IMR-90 (cell line): ENCODE data around the gene COL27A1. TPM values are rescaled to one million over a fixed set of nuclear protein-coding genes. Genes with fewer than 3 reads are reported as not detected.

Source experiments
- ATAC-seq: fragments of 200-7000 bp; cut with Tn5 transposase; 2 replicates; pipeline ENCODE4 v1.9.1; 2020; ENCODE audit warnings: low read depth, mild to moderate bottlenecking, moderate library complexity
- BruUV-seq: library from RNA; stranded (reverse); fragments of 400-500 nt; replicated peaks from 2 replicates; lab custom pipeline; 2021; lab: Mats Ljungman, UMichigan
- CTCF ChIA-PET: fragments of 300-600 bp; formaldehyde crosslinking; extraction: SDS; loops from one replicate; lab custom pipeline; 2021; ENCODE audit warnings: antibody characterized with exemption; lab: Yijun Ruan, JAX
- POLR2A ChIA-PET: fragments of 300-600 bp; sonication (Branson Sonifier 250); formaldehyde crosslinking; loops from one replicate; lab custom pipeline; 2022; ENCODE audit warnings: antibody characterized with exemption; ENCODE audit not compliant: unreplicated experiment; lab: Charles Lee
- DNase-seq: peaks from one replicate; pipeline ENCODE4 v3.0.0; 2013
- H2AFZ ChIP-seq: replicated peaks from 2 replicates; pipeline ENCODE3; 2013; ENCODE audit warnings: low read length, mild to moderate bottlenecking; ENCODE audit not compliant: poor library complexity
- H2AK5ac ChIP-seq: 2 replicates; pipeline ENCODE4 v1.6.1; 2013; ENCODE audit warnings: low read depth, low read length, inconsistent platforms
- H2AK9ac ChIP-seq: replicated peaks from 2 replicates; pipeline ENCODE3; 2013; ENCODE audit warnings: mild to moderate bottlenecking, low read depth, low read length, moderate library complexity; ENCODE audit not compliant: poor library complexity
- H2BK120ac ChIP-seq: 2 replicates; pipeline ENCODE4 v1.6.1; 2013; ENCODE audit warnings: low read depth, low read length, inconsistent platforms
- H2BK15ac ChIP-seq: 3 replicates; pipeline ENCODE4 v1.6.1; 2013; ENCODE audit warnings: low read depth, low read length, inconsistent platforms
- H2BK20ac ChIP-seq: 2 replicates; pipeline ENCODE4 v1.6.1; 2013; ENCODE audit warnings: low read depth, mild to moderate bottlenecking, inconsistent platforms, low read length, moderate library complexity
- H2BK5ac ChIP-seq: 2 replicates; pipeline ENCODE4 v1.6.1; 2013; ENCODE audit warnings: mild to moderate bottlenecking, low read depth, low read length, inconsistent platforms; ENCODE audit not compliant: poor library complexity, severe bottlenecking
- H3K14ac ChIP-seq: replicated peaks from 2 replicates; pipeline ENCODE4 v1.6.1; 2013; ENCODE audit warnings: low read depth, low read length, inconsistent platforms
- H3K18ac ChIP-seq: 2 replicates; pipeline ENCODE4 v1.6.1; 2013; ENCODE audit warnings: low read depth, low read length, control low read depth
- H3K23ac ChIP-seq: 2 replicates; pipeline ENCODE4 v1.6.1; 2013; ENCODE audit warnings: low read depth, low read length, inconsistent platforms
- H3K27ac ChIP-seq: 2 replicates; pipeline ENCODE4 v1.5.1; 2013; ENCODE audit warnings: mild to moderate bottlenecking, control low read depth, low read length; ENCODE audit not compliant: insufficient read depth
- H3K27me3 ChIP-seq: 2 replicates; pipeline ENCODE4 v1.6.1; 2013; ENCODE audit warnings: low read length; ENCODE audit not compliant: control insufficient read depth, insufficient read depth
- H3K36me3 ChIP-seq: 2 replicates; pipeline ENCODE4 v1.6.1; 2013; ENCODE audit warnings: low read length, mixed read lengths; ENCODE audit not compliant: control insufficient read depth, insufficient read depth
- H3K4ac ChIP-seq: 2 replicates; pipeline ENCODE4 v1.6.1; 2013; ENCODE audit warnings: low read depth, low read length, inconsistent platforms
- H3K4me1 ChIP-seq: 2 replicates; pipeline ENCODE4 v1.6.1; 2013; ENCODE audit warnings: low read length, mixed read lengths; ENCODE audit not compliant: control insufficient read depth, insufficient read depth
- H3K4me2 ChIP-seq: 2 replicates; pipeline ENCODE4 v1.6.1; 2013; ENCODE audit warnings: low read depth, mild to moderate bottlenecking, control low read depth, low read length, moderate library complexity
- H3K4me3 ChIP-seq: 2 replicates; pipeline ENCODE4 v1.5.1; 2013; ENCODE audit warnings: low read depth, mild to moderate bottlenecking, control low read depth, low read length, moderate library complexity; ENCODE audit not compliant: insufficient read depth
- H3K56ac ChIP-seq: 2 replicates; pipeline ENCODE4 v1.6.1; 2013; ENCODE audit warnings: low read length, inconsistent platforms; ENCODE audit not compliant: insufficient read depth; ENCODE audit errors: extremely low read depth
- H3K79me1 ChIP-seq, 2 experiments: 2 replicates each; pipeline ENCODE4 v1.6.1; 2013; ENCODE audit warnings: low read length in 2 of 2, inconsistent platforms in 1 of 2, low read depth in 1 of 2
- H3K9ac ChIP-seq: 2 replicates; pipeline ENCODE4 v1.6.1; 2013; ENCODE audit warnings: low read depth, low read length, control low read depth
- H3K9me1 ChIP-seq: 2 replicates; pipeline ENCODE4 v1.6.1; 2013; ENCODE audit warnings: low read length, inconsistent platforms; ENCODE audit not compliant: insufficient read depth
- H3K9me3 ChIP-seq: 2 replicates; pipeline ENCODE4 v1.6.1; 2013; ENCODE audit warnings: low read length; ENCODE audit not compliant: control insufficient read depth, insufficient read depth
- H4K20me1 ChIP-seq: 2 replicates; pipeline ENCODE4 v1.6.1; 2013; ENCODE audit warnings: low read length, inconsistent platforms; ENCODE audit not compliant: insufficient read depth
- H4K5ac ChIP-seq: 2 replicates; pipeline ENCODE4 v1.6.1; 2013; ENCODE audit warnings: mild to moderate bottlenecking, low read depth, low read length, control low read depth
- H4K8ac ChIP-seq, 2 experiments: 2 replicates each; pipeline ENCODE4 v1.6.1; 2013; ENCODE audit warnings: low read depth in 2 of 2, low read length in 2 of 2, control low read depth in 1 of 2, inconsistent platforms in 1 of 2
- H4K91ac ChIP-seq: 2 replicates; pipeline ENCODE4 v1.6.1; 2013; ENCODE audit warnings: low read depth, low read length, inconsistent platforms; ENCODE audit not compliant: insufficient read depth
- BHLHE40 ChIP-seq: fragments of 150-350 bp; IDR thresholded peaks from 2 replicates; pipeline ENCODE4 v1.6.1; 2016; ENCODE audit warnings: mild to moderate bottlenecking, low read depth, low read length
- CEBPB ChIP-seq: IDR thresholded peaks from 2 replicates; pipeline ENCODE4 v1.6.1; 2012; ENCODE audit warnings: low read depth, low read length, improper control_type of control experiment
- CHD1 ChIP-seq: IDR thresholded peaks from 2 replicates; pipeline ENCODE4 v1.6.1; 2012; ENCODE audit warnings: low read depth, low read length, improper control_type of control experiment
- FOS ChIP-seq: fragments of 150-350 bp; IDR thresholded peaks from 2 replicates; pipeline ENCODE4 v1.6.1; 2016; ENCODE audit warnings: low read depth, low read length
- MAFK ChIP-seq: IDR thresholded peaks from 2 replicates; pipeline ENCODE4 v1.6.1; 2012; ENCODE audit warnings: low read depth, low read length, improper control_type of control experiment
- MAZ ChIP-seq: IDR thresholded peaks from 2 replicates; pipeline ENCODE4 v1.6.1; 2012; ENCODE audit warnings: low read depth, mild to moderate bottlenecking, low read length, improper control_type of control experiment, moderate library complexity, borderline replicate concordance
- MXI1 ChIP-seq: IDR thresholded peaks from 2 replicates; pipeline ENCODE4 v1.6.1; 2012; ENCODE audit warnings: low read depth, mild to moderate bottlenecking, low read length, moderate library complexity, borderline replicate concordance
- NFE2L2 ChIP-seq: fragments of 150-350 bp; IDR thresholded peaks from 2 replicates; pipeline ENCODE4 v1.6.1; 2016; ENCODE audit warnings: low read depth, mild to moderate bottlenecking, low read length
- POLR2A ChIP-seq: IDR thresholded peaks from 2 replicates; pipeline ENCODE4 v1.6.1; 2012; ENCODE audit warnings: mild to moderate bottlenecking, low read depth, low read length
- RAD21 ChIP-seq: IDR thresholded peaks from 2 replicates; pipeline ENCODE4 v1.6.1; 2012; ENCODE audit warnings: low read length, improper control_type of control experiment
- RCOR1 ChIP-seq: IDR thresholded peaks from 2 replicates; pipeline ENCODE4 v1.6.1; 2012; ENCODE audit warnings: mild to moderate bottlenecking, low read length, improper control_type of control experiment; ENCODE audit not compliant: insufficient replicate concordance
- RFX5 ChIP-seq: IDR thresholded peaks from 2 replicates; pipeline ENCODE4 v1.8.0; 2012; ENCODE audit warnings: low read depth, mild to moderate bottlenecking, low read length, moderate library complexity
- SMC3 ChIP-seq: fragments of 150-350 bp; IDR thresholded peaks from 2 replicates; pipeline ENCODE4 v1.6.1; 2016; ENCODE audit warnings: low read depth, mild to moderate bottlenecking, antibody characterized with exemption, low read length, moderate library complexity
- WGBS, 2 experiments: methylation state at CpG; one replicate each; pipeline versions ENCODE4 v1.1.5 to v1.1.7; 2013; ENCODE audit warnings: missing lambda C conversion rate in 2 of 2; ENCODE audit not compliant: insufficient read length in 1 of 2; ENCODE audit errors: extremely low coverage in 2 of 2; 5-methylcytosine and 5-hydroxymethylcytosine counted together
- dilution Hi-C: fragments of 300-500 bp; cut with HindIII; formaldehyde crosslinking; loops from one replicate; pipeline ENCODE4 v1.14.3; 2018; ENCODE audit warnings: low sequenced_read_pairs; ENCODE audit not compliant: unreplicated experiment
- in situ Hi-C: fragments of 300-500 bp; cut with MboI; formaldehyde crosslinking; loops from 3 replicates; pipeline ENCODE4 v1.14.3; 2019; ENCODE audit warnings: low sequenced_read_pairs, inconsistent platforms, mixed read lengths
- intact Hi-C: fragments of 100-400 bp; cut with micrococcal nuclease; formaldehyde crosslinking; loops from 2 replicates; pipeline ENCODE4 v1.10.0; 2022
- polyA plus RNA-seq, 3 experiments: library from polyadenylated mRNA; depleted of rRNA; stranded (reverse); fragments of >200 nt; gene quantifications; 2 replicates each; pipeline ENCODE4 v1.2.3, GENCODE V29; 2012; ENCODE audit warnings: low replicate concordance in 1 of 3
- total RNA-seq: library from RNA; depleted of rRNA; stranded (reverse); fragments of >200 nt; gene quantifications from 2 replicates; pipeline ENCODE4 v1.2.3, GENCODE V29; 2012
- TF ChIP-seq, protein P1 (sequence below): fragments of 150-350 bp; IDR thresholded peaks from 2 replicates; pipeline ENCODE4 v1.6.1; 2016; ENCODE audit warnings: low read depth, mild to moderate bottlenecking, low read length, moderate library complexity, borderline replicate concordance
- TF ChIP-seq, protein P2 (sequence below): fragments of 150-350 bp; IDR thresholded peaks from 2 replicates; pipeline ENCODE4 v1.6.1; 2017; ENCODE audit warnings: mild to moderate bottlenecking, antibody characterized with exemption, low read length, low read depth

The COL27A1 gene
- total and polyA plus RNA-seq, 2 of the 4 experiments (the other 2 are of a cell fraction): 3.2 to 18.3 TPM

DNA sequence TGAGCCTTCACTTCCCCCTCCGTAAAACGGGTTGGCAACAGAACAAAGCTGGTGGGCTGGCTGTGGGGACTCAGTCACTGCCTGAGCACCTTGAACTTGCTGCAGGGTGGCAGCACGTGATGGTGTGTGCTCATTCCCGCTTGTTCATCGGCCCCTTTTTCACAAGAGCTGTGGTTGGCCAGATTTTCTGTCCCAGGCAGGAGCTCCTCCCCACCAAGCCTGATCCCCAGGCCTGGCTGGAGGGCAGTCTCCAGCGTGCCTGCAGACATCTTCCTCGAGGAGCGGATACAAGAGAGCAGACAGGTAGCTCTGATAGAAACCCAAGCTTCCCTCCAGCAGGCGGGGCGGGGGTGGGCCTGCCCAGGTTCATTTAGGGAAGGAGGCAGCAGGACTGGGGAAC is 105.7 kb downstream of the COL27A1 start:
- H3K9me3 ChIP-seq: no peaks in the 10 kb centered on the region
- ChIA-PET POLR2A (no interaction called here), CTCF (no interaction called here)
- no peak overlapping the region for H3K56ac ChIP-seq
- H3K23ac ChIP-seq: no peak overlapping the region
- in situ Hi-C loops: no loop called here
- H4K5ac ChIP-seq: no peak overlapping the region
- H4K8ac ChIP-seq: no peak overlapping the region
- no peak overlapping the region for H3K9ac ChIP-seq
- TF ChIP-seq MAZ (no peak), FOS (no peak), RCOR1 (no peak), MXI1 (no peak), BHLHE40 (no peak), RAD21 (no peak), CHD1 (no peak), NFE2L2 (no peak), RFX5 (no peak), SMC3 (no peak), POLR2A (no peak), CEBPB (no peak), MAFK (no peak)
- TF ChIP-seq, protein P1, sequence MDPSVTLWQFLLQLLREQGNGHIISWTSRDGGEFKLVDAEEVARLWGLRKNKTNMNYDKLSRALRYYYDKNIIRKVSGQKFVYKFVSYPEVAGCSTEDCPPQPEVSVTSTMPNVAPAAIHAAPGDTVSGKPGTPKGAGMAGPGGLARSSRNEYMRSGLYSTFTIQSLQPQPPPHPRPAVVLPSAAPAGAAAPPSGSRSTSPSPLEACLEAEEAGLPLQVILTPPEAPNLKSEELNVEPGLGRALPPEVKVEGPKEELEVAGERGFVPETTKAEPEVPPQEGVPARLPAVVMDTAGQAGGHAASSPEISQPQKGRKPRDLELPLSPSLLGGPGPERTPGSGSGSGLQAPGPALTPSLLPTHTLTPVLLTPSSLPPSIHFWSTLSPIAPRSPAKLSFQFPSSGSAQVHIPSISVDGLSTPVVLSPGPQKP: no peak
- TF ChIP-seq, protein P2, sequence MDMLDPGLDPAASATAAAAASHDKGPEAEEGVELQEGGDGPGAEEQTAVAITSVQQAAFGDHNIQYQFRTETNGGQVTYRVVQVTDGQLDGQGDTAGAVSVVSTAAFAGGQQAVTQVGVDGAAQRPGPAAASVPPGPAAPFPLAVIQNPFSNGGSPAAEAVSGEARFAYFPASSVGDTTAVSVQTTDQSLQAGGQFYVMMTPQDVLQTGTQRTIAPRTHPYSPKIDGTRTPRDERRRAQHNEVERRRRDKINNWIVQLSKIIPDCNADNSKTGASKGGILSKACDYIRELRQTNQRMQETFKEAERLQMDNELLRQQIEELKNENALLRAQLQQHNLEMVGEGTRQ: no peak
- no peaks in the 10 kb centered on the region for H3K9me1 ChIP-seq
- H2AFZ ChIP-seq: no peak overlapping the region
- peak overlapping the region; percentile 16 for H2AK9ac ChIP-seq
- H3K79me1 ChIP-seq: no peaks in the 10 kb centered on the region
- H4K91ac ChIP-seq: no peak overlapping the region
- no peaks in the 10 kb centered on the region for H4K20me1 ChIP-seq
- no peak overlapping the region for H3K4ac ChIP-seq
- H2BK120ac ChIP-seq: no peak overlapping the region
- WGBS, 2 experiments: no CpG with 5 or more reads among the region's 10 CpGs
- no peak overlapping the region for H3K14ac ChIP-seq
- no peak overlapping the region for H3K27ac ChIP-seq
- intact Hi-C loops: no loop called here
- H2BK5ac ChIP-seq: no peak overlapping the region
- no peak overlapping the region for H3K4me2 ChIP-seq
- dilution Hi-C loops: no loop called here
- H3K4me3 ChIP-seq: no peak overlapping the region
- H3K36me3 ChIP-seq: no peaks in the 10 kb centered on the region; the same call in 1 of the 2 replicates
- no peak overlapping the region; the same call in 1 of the 2 replicates for H2BK20ac ChIP-seq
- H3K4me1 ChIP-seq: peaks cover 2% of the 10 kb centered on the region; the same call in 1 of the 2 replicates
- H2BK15ac ChIP-seq: no peak overlapping the region
- H3K18ac ChIP-seq: no peak overlapping the region
- H3K27me3 ChIP-seq: no peaks in the 10 kb centered on the region
- no peak for ATAC-seq
- peak overlapping the region; percentile 38; the same call in 1 of the 2 replicates for H2AK5ac ChIP-seq
- no peak for DNase-seq
- no TSS peak for BruUV-seq
